GM18870 (cell line): Measurements from ENCODE around the gene SHLD1.
A peak's percentile ranks its signal among the peaks of the same experiment; 100 is the strongest.
"Not testable (repeated sequence)": the region's sequence is repeated elsewhere in the genome, so short reads cannot be mapped to it uniquely, and the experiment has no call there.

Experiments
- ATAC-seq: cut with Tn5 transposase; IDR thresholded peaks from one replicate; pipeline ENCODE4 v1.9.1; 2021; ENCODE audit warnings: moderate library complexity; ENCODE audit not compliant: unreplicated experiment

Gene SHLD1

GRCh38 chr20:5779071-5779900 is 29.1 kb downstream of the SHLD1 start:
- no peak for ATAC-seq

GRCh38 chr20:5780846-5781217 is 30.6 kb downstream of the SHLD1 start:
- ATAC-seq = no peak

GRCh38 chr20:5781367-5781766 is 31.2 kb downstream of the SHLD1 start:
- ATAC-seq = not testable (repeated sequence)

- ATAC-seq = no peak
Observed at GRCh38 chr20:5781798-5782750, 31.9 kb downstream of the SHLD1 start.

- no peak for ATAC-seq
Observed at GRCh38 chr20:5784735-5785134, 34.5 kb downstream of the SHLD1 start.

GRCh38 chr20:5785146-5785545 is 34.9 kb downstream of the SHLD1 start:
- ATAC-seq = no peak

GRCh38 chr20:5786930-5787795 is 37.0 kb downstream of the SHLD1 start:
- ATAC-seq = no peak

GRCh38 chr20:5787796-5788165 is 37.6 kb downstream of the SHLD1 start:
- no peak for ATAC-seq

GRCh38 chr20:5788385-5788895 is 38.2 kb downstream of the SHLD1 start:
- ATAC-seq = peak; percentile 81

GRCh38 chr20:5789827-5790226 is 39.6 kb downstream of the SHLD1 start:
- ATAC-seq = no peak

GRCh38 chr20:5793916-5794315 is 43.7 kb downstream of the SHLD1 start:
- ATAC-seq = no peak

GRCh38 chr20:5796331-5797040 is 46.3 kb downstream of the SHLD1 start:
- ATAC-seq = no peak

GRCh38 chr20:5797165-5797564 is 47.0 kb downstream of the SHLD1 start:
- ATAC-seq = no peak

- peak; percentile 83 for ATAC-seq
Observed at GRCh38 chr20:5797843-5798462, 47.8 kb downstream of the SHLD1 start.

GRCh38 chr20:5803754-5804303 is 53.6 kb downstream of the SHLD1 start:
- not testable (repeated sequence) for ATAC-seq

- ATAC-seq = no peak
Observed at GRCh38 chr20:5806457-5807263, 56.5 kb downstream of the SHLD1 start.

GRCh38 chr20:5807431-5807830 is 57.2 kb downstream of the SHLD1 start:
- ATAC-seq = no peak

GRCh38 chr20:5808901-5809300 is 58.7 kb downstream of the SHLD1 start:
- ATAC-seq = no peak

GRCh38 chr20:5809495-5809894 is 59.3 kb downstream of the SHLD1 start:
- ATAC-seq = no peak
